ENCODE results near the gene GADD45B.

The GADD45B gene

DNA sequence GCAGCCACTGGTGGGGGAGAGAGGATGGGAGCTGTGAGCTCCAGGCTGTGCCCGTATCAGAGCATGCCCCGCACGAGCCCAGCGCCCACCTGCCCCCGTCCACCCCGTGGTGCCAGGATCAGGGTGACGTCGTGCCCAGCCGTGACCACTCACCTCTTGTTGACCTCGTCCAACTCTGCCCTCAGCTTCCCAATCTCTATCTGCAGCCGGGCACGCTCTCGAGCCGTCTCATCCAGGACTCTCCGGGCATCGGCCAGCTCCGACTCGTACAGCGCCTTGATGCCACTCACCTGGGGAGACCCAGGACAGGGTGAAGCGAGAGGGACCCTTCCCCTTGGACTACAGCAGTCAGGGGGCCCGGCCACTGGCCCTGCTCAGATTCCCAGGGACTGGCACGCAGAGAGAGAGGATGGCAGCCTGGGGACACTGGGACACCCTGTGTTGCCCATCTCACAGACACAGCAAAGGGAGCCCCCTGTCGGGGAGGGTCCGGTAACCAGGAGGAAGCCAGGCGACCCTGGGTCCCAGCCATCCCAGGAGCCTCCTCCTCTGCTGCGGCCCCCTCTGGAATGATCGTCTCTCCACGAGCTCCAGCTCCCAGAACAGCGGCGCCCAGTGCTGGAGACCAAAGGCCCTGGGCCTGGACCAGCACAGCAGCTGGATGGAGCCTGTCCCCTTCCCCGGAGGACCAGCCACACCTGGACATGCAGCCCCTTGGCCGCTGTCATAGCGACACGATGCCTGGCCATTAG is 31.5 kb upstream of the GADD45B start:
- Histone ChIP-seq H3K36me3 (ENCODE audit: control insufficient read depth in 2 of 2, insufficient read depth in 2 of 2, low read length in 2 of 2) (peaks cover 0 to 8% of the 10 kb centered on the region in 2 donors), H3K9ac (ENCODE audit: low read depth in 1 of 2, low read length in 2 of 2) (no peak overlapping the region), H3K9me3 (ENCODE audit: control insufficient read depth in 2 of 2, low read length in 2 of 2) (no peaks in the 10 kb centered on the region), H3K27ac (ENCODE audit: low read depth in 2 of 2, low read length in 2 of 2) (no peak overlapping the region), H3K4me1 (ENCODE audit: control insufficient read depth in 2 of 2, insufficient read depth in 2 of 2, low read length in 2 of 2) (no peaks in the 10 kb centered on the region), H3K4me3 (ENCODE audit: low read length in 2 of 2) (no peak overlapping the region), H3K27me3 (ENCODE audit: control insufficient read depth in 2 of 2, insufficient read depth in 2 of 2, low read length in 2 of 2) (no peaks in the 10 kb centered on the region)

DNA sequence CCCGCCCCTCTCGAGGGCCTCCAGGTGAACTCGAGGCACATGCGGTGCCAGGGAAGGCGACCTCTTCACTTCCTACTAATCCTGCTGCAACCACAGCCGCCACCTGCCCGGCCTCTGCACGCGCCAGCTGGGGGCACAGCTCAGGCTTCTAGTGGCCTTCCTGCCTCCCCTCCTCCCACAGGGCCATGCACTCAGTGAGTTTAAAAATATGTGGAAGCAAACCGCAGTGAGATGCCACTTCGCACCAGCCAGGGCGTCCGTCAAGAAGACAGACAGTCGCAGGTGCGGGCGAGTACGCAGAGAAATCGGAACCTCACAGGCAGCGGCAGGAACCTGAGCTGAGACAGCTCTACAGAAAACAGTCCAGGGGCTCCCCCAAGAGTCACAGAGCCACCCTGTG is 29.5 kb upstream of the GADD45B start:
- H3K36me3 ChIP-seq (ENCODE audit: control insufficient read depth in 2 of 2, insufficient read depth in 2 of 2, low read length in 2 of 2) = peaks cover 0 to 8% of the 10 kb centered on the region in 2 donors
- H3K4me3 ChIP-seq (ENCODE audit: low read length in 2 of 2) = no peak overlapping the region
- H3K27ac ChIP-seq (ENCODE audit: low read depth in 2 of 2, low read length in 2 of 2) = no peak overlapping the region
- H3K4me1 ChIP-seq (ENCODE audit: control insufficient read depth in 2 of 2, insufficient read depth in 2 of 2, low read length in 2 of 2) = no peaks in the 10 kb centered on the region
- no peaks in the 10 kb centered on the region for H3K9me3 ChIP-seq (ENCODE audit: control insufficient read depth in 2 of 2, low read length in 2 of 2)
- H3K27me3 ChIP-seq (ENCODE audit: control insufficient read depth in 2 of 2, insufficient read depth in 2 of 2, low read length in 2 of 2) = no peaks in the 10 kb centered on the region
- no peak overlapping the region for H3K9ac ChIP-seq (ENCODE audit: low read depth in 1 of 2, low read length in 2 of 2)

DNA sequence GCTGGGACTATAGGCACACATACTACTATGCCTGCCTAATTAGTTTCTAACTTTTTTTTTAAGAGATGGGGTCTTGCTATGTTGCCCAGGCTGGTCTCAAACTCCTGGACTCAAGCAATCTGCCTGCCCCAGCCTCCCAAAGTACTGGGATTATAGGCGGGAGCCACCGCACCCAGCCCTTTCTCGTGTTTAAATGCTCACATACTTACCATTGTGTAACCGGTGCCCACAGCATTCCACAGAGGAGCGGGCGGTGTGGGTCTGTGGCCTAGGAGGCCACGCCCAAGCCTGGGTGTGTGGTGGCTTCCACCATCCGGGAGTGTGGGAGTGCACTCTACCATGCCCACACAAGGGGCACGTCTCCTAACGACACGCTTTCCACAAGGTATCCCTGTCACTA is 26.9 kb upstream of the GADD45B start:
- H3K4me3 ChIP-seq (ENCODE audit: low read length in 2 of 2) = no peak overlapping the region
- H3K36me3 ChIP-seq (ENCODE audit: control insufficient read depth in 2 of 2, insufficient read depth in 2 of 2, low read length in 2 of 2) = peaks cover 0 to under 1% of the 10 kb centered on the region in 2 donors
- no peaks in the 10 kb centered on the region for H3K4me1 ChIP-seq (ENCODE audit: control insufficient read depth in 2 of 2, insufficient read depth in 2 of 2, low read length in 2 of 2)
- H3K27ac ChIP-seq (ENCODE audit: low read depth in 2 of 2, low read length in 2 of 2) = no peak overlapping the region
- no peak overlapping the region for H3K9ac ChIP-seq (ENCODE audit: low read depth in 1 of 2, low read length in 2 of 2)
- no peaks in the 10 kb centered on the region for H3K27me3 ChIP-seq (ENCODE audit: control insufficient read depth in 2 of 2, insufficient read depth in 2 of 2, low read length in 2 of 2)
- H3K9me3 ChIP-seq (ENCODE audit: control insufficient read depth in 2 of 2, low read length in 2 of 2) = no peaks in the 10 kb centered on the region

DNA sequence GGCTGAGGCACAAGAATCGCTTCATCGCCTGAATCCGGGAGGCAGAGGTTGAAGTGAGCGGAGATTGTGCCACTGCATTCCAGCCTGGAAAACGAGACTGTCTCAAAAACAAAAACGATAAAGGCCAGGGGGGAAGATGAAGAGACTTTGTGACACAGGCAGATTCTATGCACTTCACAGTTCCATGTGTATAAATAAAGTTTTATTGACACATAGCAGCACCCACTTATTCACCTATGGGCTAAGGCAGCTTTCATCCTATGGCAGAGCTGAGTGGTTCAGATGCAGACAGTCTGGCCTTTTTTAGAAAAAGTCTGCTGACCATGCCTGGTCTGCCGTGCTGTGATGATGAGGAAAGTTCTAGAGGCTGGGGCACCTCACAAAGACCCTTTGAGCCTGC is 24.8 kb upstream of the GADD45B start:
- Histone ChIP-seq H3K4me3 (ENCODE audit: low read length in 2 of 2) (no peak overlapping the region), H3K9me3 (ENCODE audit: control insufficient read depth in 2 of 2, low read length in 2 of 2) (no peaks in the 10 kb centered on the region), H3K4me1 (ENCODE audit: control insufficient read depth in 2 of 2, insufficient read depth in 2 of 2, low read length in 2 of 2) (peaks cover 7 to 8% of the 10 kb centered on the region in 2 donors), H3K36me3 (ENCODE audit: control insufficient read depth in 2 of 2, insufficient read depth in 2 of 2, low read length in 2 of 2) (no peaks in the 10 kb centered on the region), H3K9ac (ENCODE audit: low read depth in 1 of 2, low read length in 2 of 2) (no peak overlapping the region), H3K27ac (ENCODE audit: low read depth in 2 of 2, low read length in 2 of 2) (no peak overlapping the region), H3K27me3 (ENCODE audit: control insufficient read depth in 2 of 2, insufficient read depth in 2 of 2, low read length in 2 of 2) (no peaks in the 10 kb centered on the region)

DNA sequence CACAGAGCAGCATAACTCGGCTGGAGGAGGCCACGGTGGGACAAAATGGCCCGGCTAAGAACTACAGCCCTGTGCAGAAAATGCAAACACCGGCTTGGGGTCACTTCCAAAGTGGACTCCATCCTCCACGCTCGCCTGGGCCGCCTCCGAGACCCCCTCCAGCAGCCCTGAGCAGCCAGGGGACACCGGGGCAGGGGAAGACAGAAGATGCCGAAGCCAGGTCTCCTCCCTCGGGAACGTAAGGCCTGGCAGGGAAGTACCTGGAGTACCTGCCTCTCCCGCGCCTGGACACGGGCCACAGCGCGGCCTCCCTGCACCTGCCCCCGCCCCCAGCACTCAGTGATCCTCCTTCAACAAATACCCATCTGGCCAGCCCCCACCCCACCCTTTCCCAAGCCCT is 24.2 kb upstream of the GADD45B start:
- Histone ChIP-seq H3K36me3 (ENCODE audit: control insufficient read depth in 2 of 2, insufficient read depth in 2 of 2, low read length in 2 of 2) (no peaks in the 10 kb centered on the region), H3K9me3 (ENCODE audit: control insufficient read depth in 2 of 2, low read length in 2 of 2) (no peaks in the 10 kb centered on the region), H3K27ac (ENCODE audit: low read depth in 2 of 2, low read length in 2 of 2) (no peak overlapping the region), H3K9ac (ENCODE audit: low read depth in 1 of 2, low read length in 2 of 2) (no peak overlapping the region), H3K27me3 (ENCODE audit: control insufficient read depth in 2 of 2, insufficient read depth in 2 of 2, low read length in 2 of 2) (no peaks in the 10 kb centered on the region), H3K4me1 (ENCODE audit: control insufficient read depth in 2 of 2, insufficient read depth in 2 of 2, low read length in 2 of 2) (peaks cover 7 to 8% of the 10 kb centered on the region in 2 donors), H3K4me3 (ENCODE audit: low read length in 2 of 2) (no peak overlapping the region)

DNA sequence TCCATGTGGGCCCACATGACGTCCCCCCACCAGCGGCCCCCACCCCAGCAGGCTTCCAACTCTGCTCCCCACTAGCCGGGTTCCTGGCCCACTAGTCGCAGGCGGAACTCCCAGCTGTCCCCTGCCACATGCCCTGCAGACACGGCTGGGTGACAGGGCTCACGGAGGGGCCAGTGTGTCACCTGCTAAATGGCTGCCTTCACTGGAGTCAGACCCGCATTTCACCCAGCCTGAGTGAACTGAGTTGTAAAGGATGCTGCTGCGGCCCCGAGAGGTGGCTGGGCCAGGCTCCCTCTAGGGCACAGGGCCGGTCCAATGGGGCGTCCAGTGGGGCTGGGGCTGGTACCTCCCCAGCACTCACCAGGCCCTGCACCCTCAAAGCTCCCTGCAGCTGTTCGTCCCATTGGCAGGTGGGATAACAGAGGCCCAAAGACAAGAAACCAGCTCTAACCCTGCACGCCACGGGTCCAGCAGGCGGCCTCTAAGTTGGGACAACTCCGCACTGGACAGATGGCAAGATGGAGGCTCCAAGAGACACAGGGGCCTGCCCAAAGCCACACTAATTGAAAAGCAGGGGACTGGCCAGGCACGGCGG is 22.4 kb upstream of the GADD45B start:
- Histone ChIP-seq H3K9me3 (ENCODE audit: control insufficient read depth in 2 of 2, low read length in 2 of 2) (no peaks in the 10 kb centered on the region), H3K27ac (ENCODE audit: low read depth in 2 of 2, low read length in 2 of 2) (no peak overlapping the region), H3K36me3 (ENCODE audit: control insufficient read depth in 2 of 2, insufficient read depth in 2 of 2, low read length in 2 of 2) (no peaks in the 10 kb centered on the region), H3K27me3 (ENCODE audit: control insufficient read depth in 2 of 2, insufficient read depth in 2 of 2, low read length in 2 of 2) (no peaks in the 10 kb centered on the region), H3K4me1 (ENCODE audit: control insufficient read depth in 2 of 2, insufficient read depth in 2 of 2, low read length in 2 of 2) (peaks cover 7 to 11% of the 10 kb centered on the region in 2 donors), H3K4me3 (ENCODE audit: low read length in 2 of 2) (no peak overlapping the region), H3K9ac (ENCODE audit: low read depth in 1 of 2, low read length in 2 of 2) (no peak overlapping the region)

DNA sequence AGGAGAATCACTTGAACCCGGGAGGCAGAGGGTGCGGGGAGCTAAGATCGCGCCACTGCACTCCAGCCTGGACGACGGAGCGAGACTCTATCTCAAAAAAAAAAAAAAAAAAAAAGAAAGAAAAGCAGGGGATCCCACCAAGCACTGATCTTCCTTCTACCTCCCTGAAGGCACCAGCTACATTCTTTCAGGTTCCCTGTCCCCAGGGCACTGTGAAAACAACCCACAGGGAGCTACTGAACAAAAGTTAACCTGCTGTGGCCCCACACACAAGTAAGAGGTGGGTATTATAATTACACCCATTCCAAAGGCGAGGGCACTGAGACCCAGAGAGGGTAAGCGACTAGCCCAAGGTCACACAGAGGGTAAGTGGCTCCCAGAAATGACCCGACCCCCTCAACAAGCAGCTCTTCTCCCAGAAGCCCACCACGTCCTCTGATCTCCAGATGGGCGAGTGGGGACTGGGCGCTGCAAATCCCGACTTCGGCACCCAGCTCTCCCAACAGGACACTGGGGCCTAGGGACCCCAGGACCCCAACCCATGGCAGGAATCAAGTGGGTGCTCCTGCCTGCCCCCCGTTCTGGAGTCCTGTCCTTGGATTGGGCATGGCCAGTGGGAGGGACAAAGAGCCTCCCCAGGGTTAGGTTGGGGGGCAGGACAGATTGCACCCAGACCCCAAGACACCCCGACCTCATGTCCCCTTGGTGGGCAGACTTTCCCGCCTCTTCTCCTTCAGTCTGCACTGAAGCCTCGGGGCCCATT is 21.5 kb upstream of the GADD45B start:
- no peaks in the 10 kb centered on the region for H3K9me3 ChIP-seq (ENCODE audit: control insufficient read depth in 2 of 2, low read length in 2 of 2)
- H3K4me3 ChIP-seq (ENCODE audit: low read length in 2 of 2) = no peak overlapping the region
- no peak overlapping the region for H3K9ac ChIP-seq (ENCODE audit: low read depth in 1 of 2, low read length in 2 of 2)
- no peak overlapping the region for H3K27ac ChIP-seq (ENCODE audit: low read depth in 2 of 2, low read length in 2 of 2)
- H3K36me3 ChIP-seq (ENCODE audit: control insufficient read depth in 2 of 2, insufficient read depth in 2 of 2, low read length in 2 of 2) = no peaks in the 10 kb centered on the region
- peaks cover 7 to 11% of the 10 kb centered on the region in 2 donors for H3K4me1 ChIP-seq (ENCODE audit: control insufficient read depth in 2 of 2, insufficient read depth in 2 of 2, low read length in 2 of 2)
- H3K27me3 ChIP-seq (ENCODE audit: control insufficient read depth in 2 of 2, insufficient read depth in 2 of 2, low read length in 2 of 2) = no peaks in the 10 kb centered on the region

DNA sequence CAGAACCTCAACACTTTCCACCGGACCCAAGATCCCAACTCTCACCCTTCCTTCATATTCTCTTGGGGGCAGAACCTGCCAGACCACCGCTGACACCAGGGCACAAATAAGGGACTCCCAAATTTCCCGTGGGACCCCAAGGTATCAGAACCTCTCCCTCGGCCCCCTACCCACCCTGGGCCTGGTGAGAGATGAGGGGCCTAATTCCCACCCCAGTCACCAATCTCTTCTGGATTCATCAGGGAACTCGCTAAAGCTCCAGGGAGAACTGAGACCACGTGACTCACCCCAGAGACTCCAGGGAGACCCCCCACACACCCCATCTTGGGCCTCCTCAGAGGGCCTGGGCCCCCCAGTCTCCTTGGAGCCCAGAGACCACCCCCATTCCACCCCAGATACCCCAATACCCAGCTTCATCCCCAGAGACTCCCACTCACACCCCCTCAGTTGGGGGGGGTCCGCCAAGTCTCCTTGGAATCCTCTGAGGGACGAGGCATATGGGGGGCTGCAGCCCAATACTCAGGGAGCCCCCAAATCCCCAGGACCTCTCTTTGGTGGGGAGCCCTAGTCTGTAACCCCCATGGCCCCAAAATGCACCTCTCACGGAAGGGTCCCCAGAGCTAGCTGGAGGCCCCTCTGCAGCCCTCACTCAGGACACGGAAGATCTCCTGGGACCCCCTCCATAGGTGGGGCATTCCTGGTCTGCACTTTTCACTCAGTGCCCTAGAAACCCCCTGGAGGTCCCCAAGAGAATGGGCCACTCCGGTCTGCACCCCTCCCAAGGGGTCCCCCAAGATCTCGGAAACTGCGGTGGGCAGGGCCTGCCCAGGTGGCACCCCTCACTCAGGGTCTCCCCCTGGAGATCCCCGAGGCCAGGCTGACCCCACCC is 20.7 kb upstream of the GADD45B start:
- no peaks in the 10 kb centered on the region for H3K9me3 ChIP-seq (ENCODE audit: control insufficient read depth in 2 of 2, low read length in 2 of 2)
- peak overlapping the region; percentile 63 to 78 for H3K9ac ChIP-seq (ENCODE audit: low read depth in 1 of 2, low read length in 2 of 2)
- no peaks in the 10 kb centered on the region for H3K27me3 ChIP-seq (ENCODE audit: control insufficient read depth in 2 of 2, insufficient read depth in 2 of 2, low read length in 2 of 2)
- H3K4me1 ChIP-seq (ENCODE audit: control insufficient read depth in 2 of 2, insufficient read depth in 2 of 2, low read length in 2 of 2) = peaks cover 7 to 11% of the 10 kb centered on the region in 2 donors
- no peaks in the 10 kb centered on the region for H3K36me3 ChIP-seq (ENCODE audit: control insufficient read depth in 2 of 2, insufficient read depth in 2 of 2, low read length in 2 of 2)
- H3K27ac ChIP-seq (ENCODE audit: low read depth in 2 of 2, low read length in 2 of 2) = no peak overlapping the region
- H3K4me3 ChIP-seq (ENCODE audit: low read length in 2 of 2) = peak overlapping the region; percentile 76 to 79

DNA sequence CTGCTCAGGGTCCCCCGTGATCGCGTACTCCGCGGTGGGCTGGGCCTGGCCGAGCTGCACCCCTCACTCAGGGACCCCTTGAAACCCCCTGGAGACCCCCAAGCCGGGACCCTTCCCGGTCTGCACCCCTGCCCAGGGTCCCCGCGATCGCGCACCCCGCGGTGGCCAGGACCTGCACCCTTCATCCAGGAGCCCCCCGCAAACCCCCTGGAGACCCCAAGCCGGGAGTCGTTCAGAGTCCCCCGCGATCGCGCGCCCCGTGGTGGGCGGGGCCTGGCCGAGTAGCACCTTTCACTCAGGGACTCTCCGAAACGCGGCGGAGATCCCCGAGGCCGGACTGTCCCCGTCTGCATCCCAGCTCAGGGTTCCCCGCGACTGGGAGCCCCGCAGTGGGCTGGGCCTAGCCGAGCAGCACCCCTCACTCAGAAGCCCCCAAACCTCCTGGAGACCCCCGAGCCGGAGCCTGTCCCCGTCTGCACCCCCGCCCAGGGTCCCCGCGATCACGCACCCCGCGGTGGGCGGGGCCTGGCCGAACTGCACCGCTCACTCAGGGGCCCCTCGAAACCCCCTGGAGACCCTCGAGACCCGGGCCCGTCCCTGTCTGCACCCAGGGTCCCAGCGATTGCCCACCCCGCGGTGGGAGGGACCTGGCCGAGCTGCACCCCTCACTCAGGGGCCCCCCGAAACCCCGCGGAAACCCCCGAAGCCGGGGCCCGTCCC is 19.9 kb upstream of the GADD45B start:
- no peak overlapping the region for H3K27ac ChIP-seq (ENCODE audit: low read depth in 2 of 2, low read length in 2 of 2)

More for the DNA sequence above, 19.9 kb upstream of the GADD45B start:
- Histone ChIP-seq H3K9ac (ENCODE audit: low read depth in 1 of 2, low read length in 2 of 2) (peak overlapping the region; percentile 63 to 78), H3K4me3 (ENCODE audit: low read length in 2 of 2) (peak overlapping the region; percentile 76 to 79), H3K27me3 (ENCODE audit: control insufficient read depth in 2 of 2, insufficient read depth in 2 of 2, low read length in 2 of 2) (no peaks in the 10 kb centered on the region), H3K9me3 (ENCODE audit: control insufficient read depth in 2 of 2, low read length in 2 of 2) (no peaks in the 10 kb centered on the region), H3K4me1 (ENCODE audit: control insufficient read depth in 2 of 2, insufficient read depth in 2 of 2, low read length in 2 of 2) (peaks cover 7 to 11% of the 10 kb centered on the region in 2 donors), H3K36me3 (ENCODE audit: control insufficient read depth in 2 of 2, insufficient read depth in 2 of 2, low read length in 2 of 2) (no peaks in the 10 kb centered on the region)
